ENCODE results near the gene PDE4D. TPM values are rescaled to one million over a fixed set of nuclear protein-coding genes. Genes with fewer than 3 reads are reported as not detected.

PDE4D gene
- total and polyA plus RNA-seq, 8 donors, result 1.5 to 7.1 (median 3.1) TPM

GRCh38 chr5:59189472-59190244, 703.9 kb downstream of the PDE4D start:
- DNase-seq, result no peak
- Histone ChIP-seq H3K9me3 (no peaks in the 10 kb centered on the region), H3K4me3 (no peak overlapping the region), H3K4me1 (no peaks in the 10 kb centered on the region), H3K27me3 (no peaks in the 10 kb centered on the region), H3K36me3 (no peaks in the 10 kb centered on the region), H3K27ac (no peak overlapping the region)
- FAIRE-seq, result no peak
- intact Hi-C loops (cut with DNase I), result loop anchor here (5.0 to 10.0 kb wide), 2 partner anchors 183 to 185 kb away; no protein-coding TSS in a partner anchor
- 65 to 70% methylated on average over 7 of the region's 7 CpGs for WGBS, 2 donors
- ATAC-seq, result no peak
- no peak for TF ChIP-seq CTCF (IDR thresholded peaks at IDR 0.05)

GRCh38 chr5:59188419-59189225, 704.9 kb downstream of the PDE4D start:
- Histone ChIP-seq H3K4me1 (no peaks in the 10 kb centered on the region), H3K27me3 (no peaks in the 10 kb centered on the region), H3K4me3 (peak overlapping the region in 1 of 4 donors; percentile 21), H3K9me3 (no peaks in the 10 kb centered on the region), H3K36me3 (no peaks in the 10 kb centered on the region), H3K27ac (no peak overlapping the region)
- ATAC-seq (peak; percentile 91 to 99 (median 93)), FAIRE-seq (peak; percentile 94), DNase-seq (peak; percentile 41 to 82 (median 66))
- WGBS, 2 donors, result 13 to 14% methylated on average over 16 of the region's 16 CpGs
- intact Hi-C loops (cut with DNase I), result loop anchor here in 1 of 3 donors (5.0 kb wide), 1 partner anchor 184 kb away; no protein-coding TSS in a partner anchor
- peak; percentile 60 to 74 (median 68) for TF ChIP-seq CTCF (IDR thresholded peaks at IDR 0.05)

- no peak overlapping the region for H3K4me3 ChIP-seq
- no peak overlapping the region for H3K27ac ChIP-seq
- no peak for TF ChIP-seq CTCF (IDR thresholded peaks at IDR 0.05)
- intact Hi-C loops (cut with DNase I), result loop anchor here in 1 of 3 donors (5.0 kb wide), 1 partner anchor 184 kb away; no protein-coding TSS in a partner anchor
- ATAC-seq (peak in 2 of 4 donors; percentile 39 to 58), FAIRE-seq (no peak), DNase-seq (no peak)
- H3K4me1 ChIP-seq, result no peaks in the 10 kb centered on the region
- H3K9me3 ChIP-seq, result no peaks in the 10 kb centered on the region
- no peaks in the 10 kb centered on the region for H3K36me3 ChIP-seq
- 50 to 52% methylated on average over 4 of the region's 4 CpGs for WGBS, 2 donors
- no peaks in the 10 kb centered on the region for H3K27me3 ChIP-seq
Measured at GRCh38 chr5:59187857-59188256, 705.7 kb downstream of the PDE4D start.

- 38 to 47% methylated on average over 8 of the region's 8 CpGs for whole genome bisulfite sequencing, 2 donors
- FAIRE-seq, result no peak
- Histone ChIP-seq H3K4me3 (no peak overlapping the region), H3K9me3 (no peaks in the 10 kb centered on the region), H3K27ac (no peak overlapping the region), H3K27me3 (no peaks in the 10 kb centered on the region), H3K4me1 (no peaks in the 10 kb centered on the region), H3K36me3 (no peaks in the 10 kb centered on the region)
- no peak for TF ChIP-seq CTCF (IDR thresholded peaks at IDR 0.05)
- ATAC-seq, result peak in 2 of 4 donors; percentile 41 to 56
- intact Hi-C loops (cut with DNase I), result loop anchor here in 1 of 3 donors (5.0 kb wide), 1 partner anchor 186 kb away; no protein-coding TSS in a partner anchor
- DNase-seq, result no peak
Measured at GRCh38 chr5:59186623-59187022, 706.9 kb downstream of the PDE4D start.

All from pancreas (tissue), 10 donors.